Stimulated activated CD8-positive, alpha-beta memory T cell treated with anti-CD3 and anti-CD28 coated beads, Interleukin-12 subunit alpha, Interleukin-12 subunit beta, amount 100 ng/mL, for 24 hours (primary cell): ENCODE results near the gene IQUB.
"Not testable (repeated sequence)": the region's sequence is repeated elsewhere in the genome, so short reads cannot be mapped to it uniquely, and the experiment has no call there.

ENCODE experiments used
- DNase-seq: peaks from one replicate; pipeline ENCODE4 v3.0.0-alpha.2; 2020; ENCODE audit errors: extremely low read depth

IQUB gene

DNA sequence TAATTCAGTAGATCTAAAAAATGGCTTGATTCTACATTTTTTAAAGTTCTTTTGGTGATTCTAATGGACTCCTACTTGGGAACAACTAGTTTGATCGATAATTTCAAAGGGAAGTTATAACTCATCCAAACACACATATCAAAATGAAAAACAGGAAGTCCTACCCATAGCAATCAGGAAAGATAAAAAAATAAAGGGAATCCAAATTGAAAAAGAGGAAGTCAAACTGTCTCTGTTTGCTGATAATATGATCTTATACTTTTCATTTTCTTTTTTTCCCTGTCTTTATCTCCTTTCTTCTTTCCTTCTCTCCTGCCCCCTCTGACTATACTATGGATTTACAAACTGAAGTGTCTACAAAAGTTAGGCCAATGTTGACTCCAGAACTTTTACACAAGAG lies 118.8 kb downstream of the IQUB start:
- DNase-seq = no peak

DNA sequence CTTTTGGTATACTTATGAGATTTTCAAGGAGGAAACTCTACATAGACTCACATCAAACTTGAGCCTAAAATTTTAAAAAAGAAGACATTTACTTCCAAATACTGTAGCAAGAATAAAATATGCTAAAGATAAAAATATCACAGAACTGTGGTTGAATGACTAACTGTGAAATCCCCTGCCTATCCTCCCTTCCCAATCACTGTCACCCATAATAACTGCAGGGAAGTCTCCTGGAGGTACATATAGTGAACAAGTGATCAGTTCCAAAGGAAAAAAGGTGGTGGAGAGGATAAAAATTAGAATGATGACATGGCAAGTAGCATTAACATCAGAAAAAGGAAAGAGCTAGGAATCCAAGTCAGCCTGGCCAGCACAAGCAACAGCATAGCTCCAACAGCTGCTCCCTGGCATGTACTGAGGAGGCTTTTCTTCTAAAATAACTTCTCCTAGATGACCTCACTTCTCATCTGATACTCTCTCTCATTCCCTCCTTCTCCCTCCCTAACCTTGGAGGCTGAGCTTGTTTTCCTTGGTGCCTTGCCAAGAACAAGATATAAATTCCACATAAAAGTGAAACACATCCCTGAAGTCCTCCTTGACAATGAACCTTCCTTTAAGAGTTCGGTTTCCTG lies 124.0 kb downstream of the IQUB start:
- DNase-seq = no peak

DNA sequence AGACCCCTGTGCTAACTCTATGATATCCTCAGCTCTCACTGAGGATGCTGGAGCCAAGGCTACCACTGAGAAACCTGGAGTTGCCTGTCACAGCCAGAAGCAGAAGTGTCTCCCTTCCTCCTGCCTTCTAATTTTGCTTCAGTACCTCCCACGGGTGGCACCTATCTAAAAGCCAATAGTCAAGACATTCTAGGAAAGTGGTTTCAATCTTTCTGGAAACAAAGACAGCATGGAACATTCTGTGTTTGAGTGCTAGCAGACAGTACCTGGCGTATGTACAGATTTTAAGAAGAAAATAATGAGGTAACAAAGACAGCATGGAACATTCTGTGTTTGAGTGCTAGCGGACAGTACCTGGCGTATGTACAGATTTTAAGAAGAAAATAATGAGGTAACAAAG lies 126.4 kb downstream of the IQUB start:
- DNase-seq = not testable (repeated sequence)
